Adrenal gland (tissue), 5 donors: Measurements from ENCODE around the gene BAAT.

Source experiments
- POLR2A ChIP-seq, 2 donors: fragments of 450-650 bp; IDR thresholded peaks; one replicate each; pipeline ENCODE4 v1.6.1; 2017; ENCODE audit warnings: antibody characterized with exemption in 2 of 2, mild to moderate bottlenecking in 2 of 2, moderate library complexity in 1 of 2
- TF ChIP-seq, protein P1 (sequence below), 6 experiments: fragments of 450-650 bp in 4 of 6; fragments of 200-600 bp in 2 of 6; sonication (generic) in 1 of 6; IDR thresholded peaks; 1 replicate in 5 of 6; 2 replicates in 1 of 6; pipeline versions ENCODE4 v1.5.1 to v1.8.0; 2016 to 2021; ENCODE audit warnings: antibody characterized with exemption in 6 of 6, mild to moderate bottlenecking in 2 of 6, moderate library complexity in 1 of 6
- donor health status: DM: no; HTN: no; CAD: no.

DNA sequence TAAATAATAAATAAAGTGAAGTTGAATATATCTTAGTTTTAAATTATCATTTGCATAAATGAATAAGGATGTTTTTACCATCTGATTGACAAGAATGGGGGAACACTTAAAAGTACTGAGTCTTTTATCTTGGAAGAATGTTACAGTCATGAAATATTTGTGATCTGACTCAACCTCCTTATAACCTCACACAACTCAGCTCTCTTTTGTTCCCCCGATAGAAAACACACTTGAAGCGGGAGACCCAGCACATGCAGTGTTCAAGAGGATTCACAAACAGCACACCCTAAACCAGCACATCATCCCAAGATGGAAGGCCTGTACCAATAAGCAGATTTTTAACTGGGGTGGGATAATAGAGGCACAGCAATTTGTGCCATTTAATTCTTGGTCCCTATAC is 15.5 kb downstream of the BAAT start:
- TF ChIP-seq, protein P1, sequence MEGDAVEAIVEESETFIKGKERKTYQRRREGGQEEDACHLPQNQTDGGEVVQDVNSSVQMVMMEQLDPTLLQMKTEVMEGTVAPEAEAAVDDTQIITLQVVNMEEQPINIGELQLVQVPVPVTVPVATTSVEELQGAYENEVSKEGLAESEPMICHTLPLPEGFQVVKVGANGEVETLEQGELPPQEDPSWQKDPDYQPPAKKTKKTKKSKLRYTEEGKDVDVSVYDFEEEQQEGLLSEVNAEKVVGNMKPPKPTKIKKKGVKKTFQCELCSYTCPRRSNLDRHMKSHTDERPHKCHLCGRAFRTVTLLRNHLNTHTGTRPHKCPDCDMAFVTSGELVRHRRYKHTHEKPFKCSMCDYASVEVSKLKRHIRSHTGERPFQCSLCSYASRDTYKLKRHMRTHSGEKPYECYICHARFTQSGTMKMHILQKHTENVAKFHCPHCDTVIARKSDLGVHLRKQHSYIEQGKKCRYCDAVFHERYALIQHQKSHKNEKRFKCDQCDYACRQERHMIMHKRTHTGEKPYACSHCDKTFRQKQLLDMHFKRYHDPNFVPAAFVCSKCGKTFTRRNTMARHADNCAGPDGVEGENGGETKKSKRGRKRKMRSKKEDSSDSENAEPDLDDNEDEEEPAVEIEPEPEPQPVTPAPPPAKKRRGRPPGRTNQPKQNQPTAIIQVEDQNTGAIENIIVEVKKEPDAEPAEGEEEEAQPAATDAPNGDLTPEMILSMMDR (IDR thresholded peaks at IDR 0.05) = no peak
- no peak for TF ChIP-seq POLR2A (IDR thresholded peaks at IDR 0.05)
